Liver (tissue), 3 donors: ENCODE measurements around the gene AQR.

Experiments used
- ATF3 ChIP-seq: IDR thresholded peaks from 2 replicates; pipeline ENCODE4 v1.6.1; 2016; ENCODE audit warnings: antibody characterized with exemption
- CTCF ChIP-seq: fragments of 150-350 bp; IDR thresholded peaks from 2 replicates; pipeline ENCODE4 v1.5.1; 2017; ENCODE audit warnings: improper control_type of control experiment, low read depth, low read length; ENCODE audit not compliant: missing input control
- EGR1 ChIP-seq, 2 donors: IDR thresholded peaks; 2 replicates each; pipeline ENCODE4 v1.6.1; 2016 to 2018; ENCODE audit warnings: antibody characterized with exemption in 2 of 2, low read depth in 2 of 2
- GABPA ChIP-seq, 2 donors: IDR thresholded peaks in 1 of 2; conservative IDR thresholded peaks in 1 of 2; 2 replicates each; pipeline ENCODE4 v1.6.1; 2016; ENCODE audit warnings: antibody characterized with exemption in 2 of 2, mild to moderate bottlenecking in 1 of 2, moderate library complexity in 1 of 2
- HNF4A ChIP-seq, 2 donors: conservative IDR thresholded peaks; 2 replicates each; pipeline ENCODE4 v1.6.1; 2016; ENCODE audit warnings: antibody characterized with exemption in 2 of 2, mild to moderate bottlenecking in 2 of 2
- HNF4G ChIP-seq: IDR thresholded peaks from 2 replicates; pipeline ENCODE4 v1.6.1; 2016; ENCODE audit warnings: antibody characterized with exemption
- MAX ChIP-seq: IDR thresholded peaks from 2 replicates; pipeline ENCODE4 v1.6.1; 2016; ENCODE audit warnings: antibody characterized with exemption
- NR2F2 ChIP-seq: IDR thresholded peaks from 2 replicates; pipeline ENCODE4 v1.6.1; 2016; ENCODE audit warnings: antibody characterized with exemption
- RAD21 ChIP-seq, 2 donors: IDR thresholded peaks; 2 replicates each; pipeline ENCODE4 v1.6.1; 2016; ENCODE audit warnings: antibody characterized with exemption in 2 of 2, mild to moderate bottlenecking in 2 of 2
- REST ChIP-seq: IDR thresholded peaks from 2 replicates; pipeline ENCODE4 v1.6.1; 2016; ENCODE audit warnings: antibody characterized with exemption, mild to moderate bottlenecking
- RXRA ChIP-seq, 2 donors: IDR thresholded peaks; 2 replicates each; pipeline ENCODE4 v1.6.1; 2017 to 2018; ENCODE audit warnings: antibody characterized with exemption in 2 of 2, mild to moderate bottlenecking in 1 of 2
- TAF1 ChIP-seq: conservative IDR thresholded peaks from 2 replicates; pipeline ENCODE4 v1.6.1; 2016; ENCODE audit warnings: antibody characterized with exemption, mild to moderate bottlenecking
- YY1 ChIP-seq: IDR thresholded peaks from 2 replicates; pipeline ENCODE4 v1.6.1; 2016; ENCODE audit warnings: antibody characterized with exemption, mild to moderate bottlenecking
- donor health status: healthy.
- donor health status: healthy.

DNA sequence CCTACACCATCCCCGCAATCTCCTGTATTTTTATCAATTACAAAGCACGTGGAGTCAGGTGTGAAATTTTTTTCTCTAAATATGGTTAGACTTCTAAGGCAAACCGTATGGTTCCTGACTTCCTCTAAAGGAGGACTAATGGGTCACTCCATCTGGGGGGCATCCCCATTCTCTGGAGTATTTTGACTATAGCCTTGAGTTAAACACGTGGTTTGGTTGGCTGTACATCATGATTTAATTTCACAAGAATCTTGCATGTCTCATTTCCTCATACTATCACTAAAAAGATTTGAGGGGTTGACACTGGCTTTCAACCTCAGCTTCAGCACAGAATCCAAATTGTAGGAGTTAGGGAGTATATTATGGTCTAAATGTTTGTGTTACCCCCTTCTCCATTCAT lies 43.8 kb upstream of the AQR start:
- TF ChIP-seq CTCF (no peak), GABPA (IDR thresholded peaks at IDR 0.05 in 1 of 2, conservative IDR thresholded peaks at IDR 0.05 in 1 of 2) (no peak), EGR1 (IDR thresholded peaks at IDR 0.05; ENCODE audit: low read depth in 2 of 2) (no peak), MAX (no peak), HNF4G (no peak), REST (no peak), RXRA (IDR thresholded peaks at IDR 0.05) (no peak), YY1 (no peak), ATF3 (no peak), TAF1 (no peak), RAD21 (IDR thresholded peaks at IDR 0.05) (no peak), HNF4A (conservative IDR thresholded peaks at IDR 0.05) (no peak), NR2F2 (no peak)
